H1 (cell line): ENCODE measurements around the gene CHMP4A. TPM values are rescaled to one million over a fixed set of nuclear protein-coding genes. Genes with fewer than 3 reads are reported as not detected.

Source experiments
- CTCF ChIA-PET: fragments of 300-600 bp; sonication (Branson Sonifier 250); formaldehyde crosslinking; loops from one replicate; lab custom pipeline; 2021; ENCODE audit not compliant: partially characterized antibody; lab: Charles Lee
- POLR2A ChIA-PET: fragments of 300-600 bp; sonication (Branson Sonifier 250); formaldehyde crosslinking; loops from one replicate; lab custom pipeline; 2021; ENCODE audit warnings: inconsistent platforms; ENCODE audit not compliant: partially characterized antibody; lab: Charles Lee
- DNase-seq, 2 experiments: peaks; one replicate each; pipeline versions ENCODE4 v3.0.0 to v3.0.0-alpha.2; 2010 to 2022; ENCODE audit warnings: low spot score in 2 of 2, low read depth in 1 of 2, mixed read lengths in 1 of 2
- FAIRE-seq: peaks from 2 replicates; lab custom pipeline; 2011; peaks lifted over from hg19 to GRCh38; lab: Jason Lieb, UNC
- H2AFZ ChIP-seq: 2 replicates; pipeline ENCODE4 v1.8.1; 2012; ENCODE audit warnings: low read length, inconsistent platforms
- H2AK5ac ChIP-seq: 2 replicates; pipeline ENCODE4 v1.6.1; 2013; ENCODE audit warnings: low read depth, low read length
- H2BK120ac ChIP-seq: replicated peaks from 2 replicates; pipeline ENCODE3; 2013; ENCODE audit warnings: low read depth, low read length, inconsistent platforms
- H2BK12ac ChIP-seq: 2 replicates; pipeline ENCODE4 v1.6.1; 2013; ENCODE audit warnings: low read depth, low read length
- H2BK15ac ChIP-seq: 2 replicates; pipeline ENCODE4 v1.6.1; 2013; ENCODE audit warnings: low read length
- H2BK20ac ChIP-seq: 2 replicates; pipeline ENCODE4 v1.6.1; 2013; ENCODE audit warnings: low read length
- H2BK5ac ChIP-seq: 2 replicates; pipeline ENCODE4 v1.6.1; 2013; ENCODE audit warnings: low read depth, low read length
- H3K14ac ChIP-seq: 2 replicates; pipeline ENCODE4 v1.6.1; 2013; ENCODE audit warnings: inconsistent platforms; ENCODE audit not compliant: insufficient read length
- H3K18ac ChIP-seq: 2 replicates; pipeline ENCODE4 v1.6.1; 2013; ENCODE audit warnings: low read length; ENCODE audit errors: extremely low read depth
- H3K23ac ChIP-seq: 2 replicates; pipeline ENCODE4 v1.6.1; 2013; ENCODE audit warnings: inconsistent platforms; ENCODE audit not compliant: insufficient read length
- H3K23me2 ChIP-seq: 2 replicates; pipeline ENCODE4 v1.6.1; 2013; ENCODE audit warnings: low read depth, low read length
- H3K27ac ChIP-seq: 2 replicates; pipeline ENCODE4 v1.6.1; 2011; ENCODE audit warnings: low read depth, low read length, inconsistent platforms
- H3K27me3 ChIP-seq, 4 experiments: replicated peaks in 1 of 4; 1 replicate in 1 of 4; 2 replicates in 3 of 4; pipeline versions ENCODE4 v1.6.1 to v1.8.1; 2011 to 2013; ENCODE audit warnings: low read length in 3 of 4, mild to moderate bottlenecking in 3 of 4, inconsistent platforms in 2 of 4, mixed read lengths in 2 of 4, moderate library complexity in 1 of 4; ENCODE audit not compliant: control insufficient read depth in 3 of 4, insufficient read depth in 3 of 4; ENCODE audit errors: extremely low read depth in 1 of 4
- H3K36me3 ChIP-seq, 4 experiments: 2 replicates each; pipeline versions ENCODE4 v1.6.1 to v1.8.1; 2011 to 2013; ENCODE audit warnings: mild to moderate bottlenecking in 4 of 4, low read length in 3 of 4, moderate library complexity in 2 of 4, control low read depth in 1 of 4, inconsistent platforms in 1 of 4; ENCODE audit not compliant: insufficient read depth in 4 of 4, control insufficient read depth in 2 of 4
- H3K4ac ChIP-seq: replicated peaks from 2 replicates; pipeline ENCODE3; 2013; ENCODE audit warnings: low read length, low read depth, mixed read lengths, inconsistent platforms; ENCODE audit not compliant: insufficient read length
- H3K4me1 ChIP-seq, 4 experiments: replicated peaks in 1 of 4; 1 replicate in 1 of 4; 2 replicates in 3 of 4; pipeline versions ENCODE4 v1.6.1 to v1.8.1; 2011 to 2013; ENCODE audit warnings: low read length in 3 of 4, inconsistent platforms in 2 of 4, mixed read lengths in 1 of 4; ENCODE audit not compliant: insufficient read depth in 4 of 4, control insufficient read depth in 3 of 4
- H3K4me2 ChIP-seq, 2 experiments: 2 replicates each; pipeline versions ENCODE4 v1.6.1 to v1.8.1; 2011 to 2013; ENCODE audit warnings: low read depth in 2 of 2, low read length in 2 of 2, control low read depth in 1 of 2, inconsistent platforms in 1 of 2, mild to moderate bottlenecking in 1 of 2; ENCODE audit not compliant: insufficient read depth in 1 of 2
- H3K4me3 ChIP-seq, 4 experiments: fragments of 200-600, 300-600 bp in 1 of 4; sonication (generic), shearing (Covaris generic), sonication (Bioruptor Twin) in 1 of 4; 2 replicates each; pipeline versions ENCODE4 v1.5.1 to v1.8.1; 2011 to 2016; ENCODE audit warnings: low read length in 4 of 4, low read depth in 3 of 4, control low read depth in 2 of 4, inconsistent platforms in 2 of 4, mild to moderate bottlenecking in 2 of 4, mixed read lengths in 1 of 4, moderate library complexity in 1 of 4; ENCODE audit not compliant: insufficient read depth in 2 of 4; ENCODE audit errors: extremely low read depth in 1 of 4
- H3K56ac ChIP-seq: replicated peaks from 2 replicates; pipeline ENCODE3; 2013; ENCODE audit warnings: low read depth, mild to moderate bottlenecking, mixed read lengths, low read length, inconsistent platforms; ENCODE audit not compliant: insufficient read length
- H3K79me1 ChIP-seq: 2 replicates; pipeline ENCODE4 v1.6.1; 2013; ENCODE audit warnings: low read depth, low read length, control low read depth
- H3K79me2 ChIP-seq, 2 experiments: 2 replicates each; pipeline versions ENCODE4 v1.6.1 to v1.8.1; 2012 to 2013; ENCODE audit warnings: low read length in 2 of 2, mild to moderate bottlenecking in 2 of 2, inconsistent platforms in 1 of 2; ENCODE audit not compliant: insufficient read depth in 2 of 2, control insufficient read depth in 1 of 2
- H3K9ac ChIP-seq, 4 experiments: replicated peaks in 1 of 4; 1 replicate in 1 of 4; 2 replicates in 3 of 4; pipeline versions ENCODE4 v1.6.1 to v1.8.1; 2011 to 2013; ENCODE audit warnings: low read depth in 3 of 4, low read length in 3 of 4, control low read depth in 2 of 4, mild to moderate bottlenecking in 2 of 4, moderate library complexity in 2 of 4, inconsistent platforms in 1 of 4; ENCODE audit errors: extremely low read depth in 1 of 4
- H3K9me3 ChIP-seq, 2 experiments: 2 replicates each; pipeline versions ENCODE4 v1.6.1 to v1.8.1; 2012 to 2013; ENCODE audit warnings: mild to moderate bottlenecking in 2 of 2, moderate library complexity in 2 of 2, control low read depth in 1 of 2, inconsistent platforms in 1 of 2, low read depth in 1 of 2, low read length in 1 of 2, mixed read lengths in 1 of 2; ENCODE audit not compliant: insufficient read depth in 2 of 2
- H4K20me1 ChIP-seq, 2 experiments: replicated peaks in 1 of 2; 2 replicates each; pipeline versions ENCODE3 to v1.8.1; 2011 to 2013; ENCODE audit warnings: inconsistent platforms in 2 of 2, low read length in 2 of 2, mild to moderate bottlenecking in 1 of 2; ENCODE audit not compliant: insufficient read depth in 2 of 2, control insufficient read depth in 1 of 2
- H4K5ac ChIP-seq: 2 replicates; pipeline ENCODE4 v1.6.1; 2013; ENCODE audit warnings: low read length, low read depth, mixed read lengths, inconsistent platforms; ENCODE audit not compliant: insufficient read length
- H4K8ac ChIP-seq: 2 replicates; pipeline ENCODE4 v1.8.0; 2013; ENCODE audit warnings: mild to moderate bottlenecking, moderate library complexity, low read length, inconsistent platforms; ENCODE audit not compliant: insufficient read depth; ENCODE audit errors: extremely low read depth
- H4K91ac ChIP-seq: replicated peaks from 2 replicates; pipeline ENCODE3; 2013; ENCODE audit warnings: low read length, mixed read lengths, inconsistent platforms; ENCODE audit not compliant: insufficient read length
- BCL11A ChIP-seq, 2 experiments: IDR thresholded peaks; one replicate each; pipeline ENCODE4 v1.6.1; 2011; ENCODE audit warnings: low read depth in 2 of 2, low read length in 2 of 2, mild to moderate bottlenecking in 2 of 2
- WGBS, 2 experiments: shearing (Covaris generic) in 1 of 2; methylation state at CpG; one replicate each; pipeline versions ENCODE4 v1.1.6 to v1.1.7; 2013 to 2015; ENCODE audit warnings: low lambda C conversion rate in 2 of 2, mixed read lengths in 2 of 2, inconsistent platforms in 1 of 2, low coverage in 1 of 2, missing lambda C conversion rate in 1 of 2; ENCODE audit not compliant: insufficient replicate concordance in 2 of 2, insufficient coverage in 1 of 2, insufficient read length in 1 of 2; ENCODE audit errors: extremely low coverage in 1 of 2, missing lambda C conversion rate in 1 of 2; 5-methylcytosine and 5-hydroxymethylcytosine counted together
- polyA plus RNA-seq, 7 experiments: library from polyadenylated mRNA; depleted of rRNA in 3 of 7; stranded (reverse) in 5 of 7; unstranded in 2 of 7; fragments of >200 nt in 5 of 7; fragments of 200-250 nt in 2 of 7; gene quantifications; 1 replicate in 5 of 7; 2 replicates in 1 of 7; 4 replicates in 1 of 7; pipeline versions ENCODE4 v1.2.1 to v1.2.3, GENCODE V29; 2011 to 2013; ENCODE audit warnings: missing spikeins in 2 of 7, mixed read lengths in 2 of 7
- total RNA-seq: library from RNA; stranded (reverse); fragmentation: NEBNext Ultra II Directional; extraction: Animal tissue kit (Norgen Biotek cat#: 25700); gene quantifications from 2 replicates; pipeline ENCODE4 v1.2.1, GENCODE V29; 2021
- TF ChIP-seq, protein P1 (sequence below), 3 experiments: IDR thresholded peaks; 1 replicate in 2 of 3; 2 replicates in 1 of 3; pipeline versions ENCODE4 v1.5.1 to v1.6.1; 2011; ENCODE audit warnings: low read length in 3 of 3, mild to moderate bottlenecking in 3 of 3, inconsistent platforms in 2 of 3, low read depth in 1 of 3, moderate library complexity in 1 of 3; ENCODE audit not compliant: insufficient read depth in 1 of 3; ENCODE audit errors: control extremely low read depth in 1 of 3

Gene CHMP4A
- total and polyA plus RNA-seq, 2 of the 8 experiments (the other 6 are each of a cell fraction or from before 2014, with no cell fraction given), result 32.9 to 37.6 TPM

DNA sequence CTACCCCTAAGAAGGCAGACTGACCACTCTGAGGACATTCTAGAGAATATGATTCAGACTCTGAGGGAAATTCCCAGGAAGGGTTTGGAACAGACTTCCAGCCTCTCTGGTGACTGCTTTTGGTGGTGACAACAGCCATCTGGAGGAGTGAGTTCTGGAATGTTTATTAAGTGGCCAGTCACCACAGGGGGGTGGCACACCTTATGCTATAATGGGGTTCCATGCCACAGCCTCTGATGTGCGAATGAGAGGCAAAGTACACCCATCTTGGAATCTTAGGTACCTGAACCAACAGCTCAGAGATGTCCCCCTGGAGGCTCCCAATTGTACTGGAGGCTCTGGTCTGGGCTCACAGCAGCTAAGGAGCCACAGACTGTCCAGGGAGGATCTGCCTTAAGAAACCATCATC is 38.6 kb upstream of the CHMP4A start:
- 92% methylated on average over 1 of the region's 1 CpG; no CpG with 5 or more reads in 1 of the 2 experiments for WGBS, 2 experiments
- H4K20me1 ChIP-seq, result no peaks in the 10 kb centered on the region
- H2BK12ac ChIP-seq, result no peak overlapping the region
- no peak overlapping the region for H2AK5ac ChIP-seq
- H3K27me3 ChIP-seq, result no peaks in the 10 kb centered on the region
- H3K14ac ChIP-seq, result no peak overlapping the region
- H3K4me3 ChIP-seq, result no peak overlapping the region
- H3K79me2 ChIP-seq, result no peaks in the 10 kb centered on the region
- no peak overlapping the region for H3K9ac ChIP-seq
- H4K91ac ChIP-seq, result no peak overlapping the region
- H3K4me1 ChIP-seq, result no peaks in the 10 kb centered on the region
- no peak overlapping the region for H2BK20ac ChIP-seq
- H3K9me3 ChIP-seq, result no peaks in the 10 kb centered on the region
- FAIRE-seq (no peak), DNase-seq (no peak)
- CTCF ChIA-PET, result interaction anchor here (0.8 to 6.0 kb wide), 15 partner anchors 9 to 143 kb away, joined by 3 to 63 read pairs (median 11); partner anchors contain the start of genes CIDEB, DHRS1, NOP9 and RABGGTA
- no peaks in the 10 kb centered on the region for H3K23me2 ChIP-seq
- H2AFZ ChIP-seq, result no peak overlapping the region
- H3K4ac ChIP-seq, result no peak overlapping the region
- no peak overlapping the region for H3K18ac ChIP-seq
- H4K5ac ChIP-seq, result no peak overlapping the region
- no peak overlapping the region for H3K23ac ChIP-seq
- H2BK5ac ChIP-seq, result no peak overlapping the region
- H3K4me2 ChIP-seq, result no peak overlapping the region
- no peak overlapping the region for H3K56ac ChIP-seq
- TF ChIP-seq BCL11A (IDR thresholded peaks at IDR 0.05; ENCODE audit: low read depth in 2 of 2, low read length in 2 of 2), result no peak
- TF ChIP-seq, protein P1, sequence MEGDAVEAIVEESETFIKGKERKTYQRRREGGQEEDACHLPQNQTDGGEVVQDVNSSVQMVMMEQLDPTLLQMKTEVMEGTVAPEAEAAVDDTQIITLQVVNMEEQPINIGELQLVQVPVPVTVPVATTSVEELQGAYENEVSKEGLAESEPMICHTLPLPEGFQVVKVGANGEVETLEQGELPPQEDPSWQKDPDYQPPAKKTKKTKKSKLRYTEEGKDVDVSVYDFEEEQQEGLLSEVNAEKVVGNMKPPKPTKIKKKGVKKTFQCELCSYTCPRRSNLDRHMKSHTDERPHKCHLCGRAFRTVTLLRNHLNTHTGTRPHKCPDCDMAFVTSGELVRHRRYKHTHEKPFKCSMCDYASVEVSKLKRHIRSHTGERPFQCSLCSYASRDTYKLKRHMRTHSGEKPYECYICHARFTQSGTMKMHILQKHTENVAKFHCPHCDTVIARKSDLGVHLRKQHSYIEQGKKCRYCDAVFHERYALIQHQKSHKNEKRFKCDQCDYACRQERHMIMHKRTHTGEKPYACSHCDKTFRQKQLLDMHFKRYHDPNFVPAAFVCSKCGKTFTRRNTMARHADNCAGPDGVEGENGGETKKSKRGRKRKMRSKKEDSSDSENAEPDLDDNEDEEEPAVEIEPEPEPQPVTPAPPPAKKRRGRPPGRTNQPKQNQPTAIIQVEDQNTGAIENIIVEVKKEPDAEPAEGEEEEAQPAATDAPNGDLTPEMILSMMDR (IDR thresholded peaks at IDR 0.05; ENCODE audit: control extremely low read depth in 1 of 3, insufficient read depth in 1 of 3, low read depth in 1 of 3, low read length in 3 of 3), result peak in 1 of 3 experiments; percentile 13; a peak in 1 of 4 replicates
- TF ChIP-seq, all 59 proteins: peak for 1
- Histone ChIP-seq H3K27ac (no peak overlapping the region), H3K36me3 (no peaks in the 10 kb centered on the region), H4K8ac (no peak overlapping the region), H2BK15ac (no peak overlapping the region), H2BK120ac (no peak overlapping the region), H3K79me1 (no peaks in the 10 kb centered on the region)
- POLR2A ChIA-PET, result interaction anchor here (0.6 to 4.5 kb wide), 8 partner anchors 8 to 57 kb away, joined by 3 to 26 read pairs (median 4); partner anchors contain the start of genes MDP1, RABGGTA, TINF2 and TM9SF1
